Frontal cortex (tissue), 4 donors: ENCODE results near the gene ZNF22. TPM values are rescaled to one million over a fixed set of nuclear protein-coding genes. Genes with fewer than 3 reads are reported as not detected.

Source experiments
- DNase-seq, 2 donors: peaks; one replicate each; pipeline ENCODE4 v3.0.0; 2012; ENCODE audit warnings: low spot score in 2 of 2
- FAIRE-seq: peaks from 2 replicates; lab custom pipeline; 2012; peaks lifted over from hg19 to GRCh38; lab: Jason Lieb, UNC
- total RNA-seq: library from RNA; depleted of rRNA; stranded (reverse); fragments of >200 nt; gene quantifications from one replicate; pipeline ENCODE4 v1.2.3, GENCODE V29; 2014
- donor health status: control.
- donor health status: control.
- donor health status: control.

The ZNF22 gene
- total RNA-seq, 1 donor from 2014 or later = 46.9 TPM

- DNase-seq (no peak), FAIRE-seq (no peak)
Observed at GRCh38 chr10:44986670-44987069, 14.1 kb upstream of the ZNF22 start.

- DNase-seq = no peak
- FAIRE-seq = no peak
Observed at GRCh38 chr10:44988957-44989585, 11.7 kb upstream of the ZNF22 start.

GRCh38 chr10:44989597-44990301, 11.0 kb upstream of the ZNF22 start:
- FAIRE-seq (no peak), DNase-seq (no peak)

GRCh38 chr10:44990302-44990655, 10.4 kb upstream of the ZNF22 start:
- no peak for FAIRE-seq
- DNase-seq = no peak

GRCh38 chr10:44990965-44991364, 9.8 kb upstream of the ZNF22 start:
- DNase-seq (no peak), FAIRE-seq (no peak)

- DNase-seq (no peak), FAIRE-seq (no peak)
Observed at GRCh38 chr10:44991571-44991970, 9.2 kb upstream of the ZNF22 start.

- DNase-seq (no peak), FAIRE-seq (no peak)
Observed at GRCh38 chr10:44992070-44992731, 8.5 kb upstream of the ZNF22 start.

GRCh38 chr10:44992732-44993225, 7.9 kb upstream of the ZNF22 start:
- FAIRE-seq = no peak
- DNase-seq = no peak

- no peak for DNase-seq
- FAIRE-seq = no peak
Observed at GRCh38 chr10:44993226-44993921, 7.3 kb upstream of the ZNF22 start.

- DNase-seq = no peak
- FAIRE-seq = no peak
Observed at GRCh38 chr10:44993922-44994751, 6.6 kb upstream of the ZNF22 start.

- DNase-seq (no peak), FAIRE-seq (no peak)
Observed at GRCh38 chr10:44994752-44995530, 5.8 kb upstream of the ZNF22 start.

GRCh38 chr10:44995581-44995913, 5.2 kb upstream of the ZNF22 start:
- FAIRE-seq (no peak), DNase-seq (no peak)

- DNase-seq = no peak
- no peak for FAIRE-seq
Observed at GRCh38 chr10:44995914-44996669, 4.6 kb upstream of the ZNF22 start.

- FAIRE-seq = no peak
- DNase-seq = no peak
Observed at GRCh38 chr10:44997105-44997748, 3.5 kb upstream of the ZNF22 start.

GRCh38 chr10:44998146-44998631, 2.5 kb upstream of the ZNF22 start:
- DNase-seq (no peak), FAIRE-seq (no peak)

GRCh38 chr10:45000138-45000751, 478 bp upstream of the ZNF22 start:
- DNase-seq = no peak
- no peak for FAIRE-seq
